Measurements from ENCODE around the gene MAST1.
A peak's percentile ranks its signal among the peaks of the same experiment; 100 is the strongest.
"Not testable (repeated sequence)": the region's sequence is repeated elsewhere in the genome, so short reads cannot be mapped to it uniquely, and the experiment has no call there.

The MAST1 gene

GRCh38 chr19:12888006-12888603, 49.8 kb downstream of the MAST1 start:
- no peak for DNase-seq (ENCODE audit: low read depth)
- no peak overlapping the region for H3K4me3 ChIP-seq (ENCODE audit: control insufficient read depth, low read depth, low read length)
- no peak for TF ChIP-seq CTCF (IDR thresholded peaks at IDR 0.05; ENCODE audit: control insufficient read depth, insufficient read depth, low read depth, low read length, missing control alignments)

GRCh38 chr19:12890299-12890786, 52.0 kb downstream of the MAST1 start:
- H3K4me3 ChIP-seq (ENCODE audit: control insufficient read depth, low read depth, low read length) = peak overlapping the region; percentile 1; the same call in 1 of the 2 replicates
- not testable (repeated sequence) for DNase-seq (ENCODE audit: low read depth)

GRCh38 chr19:12890787-12891552, 52.7 kb downstream of the MAST1 start, which contains the start of gene GCDH:
Gene GCDH (plus strand): TSS chr19:12891160. CDS start chr19:12891305, 145 bp downstream.
- peak within 1 kb of the TSS; percentile 96 for H3K4me3 ChIP-seq (ENCODE audit: control insufficient read depth, low read depth, low read length)
- no peak for TF ChIP-seq CTCF (IDR thresholded peaks at IDR 0.05; ENCODE audit: control insufficient read depth, insufficient read depth, low read depth, low read length, missing control alignments)
- DNase-seq (ENCODE audit: low read depth) = peak; percentile 93

GRCh38 chr19:12891553-12892021, 53.3 kb downstream of the MAST1 start:
- DNase-seq (ENCODE audit: low read depth) = no peak
- TF ChIP-seq CTCF (IDR thresholded peaks at IDR 0.05; ENCODE audit: control insufficient read depth, insufficient read depth, low read depth, low read length, missing control alignments) = no peak
- H3K4me3 ChIP-seq (ENCODE audit: control insufficient read depth, low read depth, low read length) = peak overlapping the region; percentile 96

GRCh38 chr19:12893582-12893981, 55.3 kb downstream of the MAST1 start:
- no peak for DNase-seq (ENCODE audit: low read depth)
- H3K4me3 ChIP-seq (ENCODE audit: control insufficient read depth, low read depth, low read length) = no peak overlapping the region
- no peak for TF ChIP-seq CTCF (IDR thresholded peaks at IDR 0.05; ENCODE audit: control insufficient read depth, insufficient read depth, low read depth, low read length, missing control alignments)

GRCh38 chr19:12896460-12896859, 58.1 kb downstream of the MAST1 start:
- DNase-seq (ENCODE audit: low read depth) = no peak
- H3K4me3 ChIP-seq (ENCODE audit: control insufficient read depth, low read depth, low read length) = no peak overlapping the region
- no peak for TF ChIP-seq CTCF (IDR thresholded peaks at IDR 0.05; ENCODE audit: control insufficient read depth, insufficient read depth, low read depth, low read length, missing control alignments)
